PC-3 (cell line): Measurements from ENCODE around the gene URB2. TPM values are rescaled to one million over a fixed set of nuclear protein-coding genes. Genes with fewer than 3 reads are reported as not detected.

Experiments
- ATAC-seq: fragments of 200-7000 bp; cut with Tn5 transposase; 2 replicates; pipeline ENCODE4 v1.9.1; 2020; ENCODE audit warnings: mild to moderate bottlenecking, moderate library complexity
- BruUV-seq: library from RNA; stranded (reverse); fragments of 400-500 nt; replicated peaks from 2 replicates; lab custom pipeline; 2021; lab: Mats Ljungman, UMichigan
- CTCF ChIA-PET: fragments of 300-600 bp; sonication (Branson Sonifier 250); formaldehyde crosslinking; loops from one replicate; lab custom pipeline; 2022; ENCODE audit warnings: antibody characterized with exemption; lab: Charles Lee
- POLR2A ChIA-PET: fragments of 300-600 bp; sonication (Branson Sonifier 250); formaldehyde crosslinking; loops from one replicate; lab custom pipeline; 2022; ENCODE audit warnings: antibody characterized with exemption; ENCODE audit not compliant: unreplicated experiment; lab: Charles Lee
- DNase-seq: peaks from one replicate; pipeline ENCODE4 v3.0.0-alpha.2; 2015
- H2AFZ ChIP-seq: fragments of 300-600 bp; sonication (generic); 2 replicates; pipeline ENCODE4 v1.6.0; 2016; ENCODE audit warnings: antibody characterized with exemption, low read length
- H3F3A ChIP-seq: fragments of 300-600 bp; sonication (generic); one replicate; pipeline ENCODE4 v1.6.0; 2017; ENCODE audit warnings: antibody characterized with exemption, low read length, control low read depth, mild to moderate bottlenecking; ENCODE audit not compliant: unreplicated experiment
- H3K27ac ChIP-seq: fragments of 300-600 bp; sonication (generic); 2 replicates; pipeline ENCODE4 v1.5.1; 2016; ENCODE audit warnings: mild to moderate bottlenecking, low read length
- H3K27me3 ChIP-seq: fragments of 300-600 bp; sonication (generic); 2 replicates; pipeline ENCODE4 v1.6.1; 2016; ENCODE audit warnings: low read length, mixed read lengths
- H3K36me3 ChIP-seq: fragments of 300-600 bp; sonication (generic); 2 replicates; pipeline ENCODE4 v1.6.1; 2016; ENCODE audit warnings: low read depth, mixed run types, low read length, mixed read lengths
- H3K4me1 ChIP-seq: fragments of 300-600 bp; sonication (generic); 2 replicates; pipeline ENCODE4 v1.5.1; 2016; ENCODE audit warnings: low read length; ENCODE audit not compliant: insufficient read depth
- H3K4me2 ChIP-seq: fragments of 300-600 bp; sonication (generic); 2 replicates; pipeline ENCODE4 v1.6.0; 2016; ENCODE audit warnings: low read length
- H3K4me3 ChIP-seq: fragments of 300-600 bp; sonication (generic); 2 replicates; pipeline ENCODE4 v1.5.1; 2016; ENCODE audit warnings: mild to moderate bottlenecking, low read length, mixed read lengths
- H3K79me2 ChIP-seq: fragments of 300-600 bp; sonication (generic); 2 replicates; pipeline ENCODE4 v1.6.1; 2017; ENCODE audit warnings: low read length, mixed read lengths
- H3K9ac ChIP-seq: fragments of 300-600 bp; sonication (generic); 2 replicates; pipeline ENCODE4 v1.6.0; 2016; ENCODE audit warnings: mild to moderate bottlenecking, low read length
- H3K9me2 ChIP-seq: fragments of 300-600 bp; sonication (generic); replicated peaks from 2 replicates; pipeline ENCODE4 v1.6.1; 2016; ENCODE audit warnings: mixed run types, low read length, mixed read lengths
- H3K9me3 ChIP-seq: fragments of 300-600 bp; sonication (generic); 2 replicates; pipeline ENCODE4 v1.6.1; 2016; ENCODE audit warnings: low read length, mixed read lengths
- H4K20me1 ChIP-seq: fragments of 300-600 bp; sonication (generic); 2 replicates; pipeline ENCODE4 v1.6.1; 2016; ENCODE audit warnings: low read length, mixed read lengths
- EZH2 ChIP-seq: fragments of 300-600 bp; sonication (generic); IDR thresholded peaks from one replicate; pipeline ENCODE4 v1.6.1; 2017; ENCODE audit warnings: antibody characterized with exemption, mild to moderate bottlenecking, low read length; ENCODE audit not compliant: unreplicated experiment
- EZH2phosphoT487 ChIP-seq: fragments of 300-600 bp; sonication (generic); IDR thresholded peaks from 2 replicates; pipeline ENCODE4 v1.6.1; 2018; ENCODE audit warnings: mild to moderate bottlenecking, antibody characterized with exemption, low read length, borderline replicate concordance
- intact Hi-C: fragments of 100-400 bp; cut with micrococcal nuclease; formaldehyde crosslinking; loops from 2 replicates; pipeline ENCODE4 v1.9.0; 2023
- total RNA-seq: library from RNA; depleted of rRNA; stranded (reverse); fragments of >200 nt; gene quantifications from 2 replicates; pipeline ENCODE4 v1.2.3, GENCODE V29; 2014
- TF ChIP-seq, protein P1 (sequence below): fragments of 300-600 bp; sonication (generic); conservative IDR thresholded peaks from 2 replicates; pipeline ENCODE4 v1.5.1; 2017; ENCODE audit warnings: antibody characterized with exemption, low read depth, mild to moderate bottlenecking, low read length

Gene URB2
- total RNA-seq, 1 experiment from 2014 or later = 26.2 TPM

DNA sequence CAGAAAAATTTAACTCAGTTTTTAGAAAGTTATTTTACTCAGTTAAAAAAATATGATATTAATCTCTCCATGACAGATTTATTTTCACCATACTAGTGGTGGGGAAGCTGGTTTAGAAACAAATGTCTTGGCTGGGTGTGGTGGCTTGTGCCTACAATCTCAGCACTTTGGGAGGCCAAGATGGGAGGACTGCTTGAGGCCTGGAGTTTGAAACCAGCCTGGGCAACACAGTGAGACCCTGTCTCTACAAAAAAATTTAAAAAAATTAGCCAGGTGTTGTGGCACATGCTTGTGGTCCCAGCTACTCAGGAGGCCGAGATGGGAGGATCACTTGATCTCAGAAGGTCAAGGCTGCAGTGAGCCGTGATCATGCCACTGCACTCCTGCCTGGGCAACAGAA, 17.5 kb upstream of the URB2 start:
- H3K79me2 ChIP-seq = no peaks in the 10 kb centered on the region
- peaks cover 64% of the 10 kb centered on the region for H3K36me3 ChIP-seq
- no peak overlapping the region for H3K27ac ChIP-seq
- H3K4me3 ChIP-seq = no peak overlapping the region
- no peaks in the 10 kb centered on the region for H3K27me3 ChIP-seq
- no peaks in the 10 kb centered on the region for H4K20me1 ChIP-seq
- H3K9me2 ChIP-seq = no peaks in the 10 kb centered on the region
- CTCF ChIA-PET = no interaction called here
- ATAC-seq = no peak
- TF ChIP-seq, protein P1, sequence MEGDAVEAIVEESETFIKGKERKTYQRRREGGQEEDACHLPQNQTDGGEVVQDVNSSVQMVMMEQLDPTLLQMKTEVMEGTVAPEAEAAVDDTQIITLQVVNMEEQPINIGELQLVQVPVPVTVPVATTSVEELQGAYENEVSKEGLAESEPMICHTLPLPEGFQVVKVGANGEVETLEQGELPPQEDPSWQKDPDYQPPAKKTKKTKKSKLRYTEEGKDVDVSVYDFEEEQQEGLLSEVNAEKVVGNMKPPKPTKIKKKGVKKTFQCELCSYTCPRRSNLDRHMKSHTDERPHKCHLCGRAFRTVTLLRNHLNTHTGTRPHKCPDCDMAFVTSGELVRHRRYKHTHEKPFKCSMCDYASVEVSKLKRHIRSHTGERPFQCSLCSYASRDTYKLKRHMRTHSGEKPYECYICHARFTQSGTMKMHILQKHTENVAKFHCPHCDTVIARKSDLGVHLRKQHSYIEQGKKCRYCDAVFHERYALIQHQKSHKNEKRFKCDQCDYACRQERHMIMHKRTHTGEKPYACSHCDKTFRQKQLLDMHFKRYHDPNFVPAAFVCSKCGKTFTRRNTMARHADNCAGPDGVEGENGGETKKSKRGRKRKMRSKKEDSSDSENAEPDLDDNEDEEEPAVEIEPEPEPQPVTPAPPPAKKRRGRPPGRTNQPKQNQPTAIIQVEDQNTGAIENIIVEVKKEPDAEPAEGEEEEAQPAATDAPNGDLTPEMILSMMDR = no peak
- TF ChIP-seq EZH2phosphoT487 (no peak), EZH2 (no peak)
- DNase-seq = no peak
- H2AFZ ChIP-seq = no peak overlapping the region
- intact Hi-C loops = no loop called here
- H3K4me2 ChIP-seq = no peak overlapping the region
- no peaks in the 10 kb centered on the region for H3F3A ChIP-seq
- no peaks in the 10 kb centered on the region for H3K9me3 ChIP-seq
- BruUV-seq = no TSS peak
- no peak overlapping the region for H3K9ac ChIP-seq
- no peaks in the 10 kb centered on the region for H3K4me1 ChIP-seq
- POLR2A ChIA-PET = no interaction called here

- Histone ChIP-seq H4K20me1 (peaks cover 9% of the 10 kb centered on the region; the same call in 1 of the 2 replicates), H3K9me2 (no peaks in the 10 kb centered on the region), H3K79me2 (peaks cover 40% of the 10 kb centered on the region), H3K27me3 (no peaks in the 10 kb centered on the region), H3K9me3 (no peaks in the 10 kb centered on the region), H3K4me1 (no peaks in the 10 kb centered on the region), H3F3A (no peaks in the 10 kb centered on the region), H3K4me3 (no peak overlapping the region), H3K4me2 (no peak overlapping the region), H3K27ac (no peak overlapping the region), H3K9ac (no peak overlapping the region), H3K36me3 (peaks cover 46% of the 10 kb centered on the region), H2AFZ (no peak overlapping the region)
- TF ChIP-seq, protein P1 = no peak
- TF ChIP-seq EZH2phosphoT487 (no peak), EZH2 (no peak)
- ChIA-PET POLR2A (no interaction called here), CTCF (no interaction called here)
- intact Hi-C loops = no loop called here
- no peak for DNase-seq
- ATAC-seq = no peak
- BruUV-seq = no TSS peak
Observed at GRCh38 chr1:229613938-229614337, 12.1 kb upstream of the URB2 start.

- H3K9ac ChIP-seq = no peak overlapping the region
- CTCF ChIA-PET = no interaction called here
- H3K36me3 ChIP-seq = peaks cover 38% of the 10 kb centered on the region
- no peak overlapping the region for H3K27ac ChIP-seq
- no peaks in the 10 kb centered on the region for H3K9me3 ChIP-seq
- no TSS peak for BruUV-seq
- H3K79me2 ChIP-seq = peaks cover 48% of the 10 kb centered on the region
- no peaks in the 10 kb centered on the region for H3F3A ChIP-seq
- H4K20me1 ChIP-seq = peaks cover 16% of the 10 kb centered on the region; the same call in 1 of the 2 replicates
- H3K4me3 ChIP-seq = no peak overlapping the region
- ATAC-seq (no peak), DNase-seq (no peak)
- intact Hi-C loops = no loop called here
- no peak overlapping the region for H2AFZ ChIP-seq
- no peak overlapping the region for H3K4me2 ChIP-seq
- POLR2A ChIA-PET = interaction anchor here (0.6 kb wide), 1 partner anchor 44 kb away, joined by 8 read pairs; no protein-coding TSS in a partner anchor
- TF ChIP-seq EZH2phosphoT487 = no peak
- TF ChIP-seq, protein P1 = no peak
- TF ChIP-seq EZH2 = no peak
- H3K4me1 ChIP-seq = no peaks in the 10 kb centered on the region
- no peaks in the 10 kb centered on the region for H3K9me2 ChIP-seq
- no peaks in the 10 kb centered on the region for H3K27me3 ChIP-seq
Observed at GRCh38 chr1:229614701-229615100, 11.3 kb upstream of the URB2 start.
